Aorta (tissue), 5 donors: ENCODE results near the gene PIP4K2A. TPM values are rescaled to one million over a fixed set of nuclear protein-coding genes. Genes with fewer than 3 reads are reported as not detected.

Experiments used
- ATAC-seq: fragments of 200-7000 bp; cut with Tn5 transposase; one replicate; pipeline ENCODE4 v1.9.1; 2022; ENCODE audit warnings: moderate library complexity; ENCODE audit not compliant: low FRiP score
- DNase-seq, 2 donors: peaks; one replicate each; pipeline ENCODE4 v3.0.0-alpha.2; 2020
- H3K27ac ChIP-seq, 2 donors: one replicate each; pipeline ENCODE4 v1.5.1; 2013; ENCODE audit warnings: low read length in 2 of 2, mild to moderate bottlenecking in 2 of 2, moderate library complexity in 2 of 2, control low read depth in 1 of 2, inconsistent platforms in 1 of 2, low read depth in 1 of 2
- H3K27me3 ChIP-seq, 2 donors: one replicate each; pipeline ENCODE4 v1.6.1; 2013; ENCODE audit warnings: control low read depth in 1 of 2, low read length in 1 of 2, mild to moderate bottlenecking in 1 of 2, moderate library complexity in 1 of 2; ENCODE audit not compliant: insufficient read depth in 2 of 2, control insufficient read depth in 1 of 2
- H3K36me3 ChIP-seq, 2 donors: one replicate each; pipeline ENCODE4 v1.6.1; 2013; ENCODE audit warnings: control low read depth in 1 of 2, low read length in 1 of 2, mild to moderate bottlenecking in 1 of 2; ENCODE audit not compliant: insufficient read depth in 2 of 2, control insufficient read depth in 1 of 2
- H3K4me1 ChIP-seq, 2 donors: one replicate each; pipeline ENCODE4 v1.6.1; 2013; ENCODE audit warnings: low read length in 2 of 2, control low read depth in 1 of 2, mild to moderate bottlenecking in 1 of 2, moderate library complexity in 1 of 2; ENCODE audit not compliant: insufficient read depth in 2 of 2, control insufficient read depth in 1 of 2
- H3K4me3 ChIP-seq, 2 donors: one replicate each; pipeline ENCODE4 v1.5.1; 2013; ENCODE audit warnings: low read length in 2 of 2, control low read depth in 1 of 2, mild to moderate bottlenecking in 1 of 2
- H3K9me3 ChIP-seq: one replicate; pipeline ENCODE4 v1.6.1; 2013; ENCODE audit warnings: mild to moderate bottlenecking, low read length; ENCODE audit not compliant: control insufficient read depth
- WGBS, 2 donors: extraction: QIAGEN DNeasy Blood & Tissue Kit; methylation state at CpG; one replicate each; pipeline ENCODE4 v1.1.7; 2013; 5-methylcytosine and 5-hydroxymethylcytosine counted together
- intact Hi-C, 2 donors: fragments of 100-400 bp; cut with DNase I; formaldehyde crosslinking; loops; one replicate each; pipeline versions ENCODE4 v1.14.2 to v1.15.0; 2022
- polyA plus RNA-seq, 2 donors: library from polyadenylated mRNA; stranded (reverse); fragments of 200-250 nt; gene quantifications; one replicate each; pipeline ENCODE4 v1.2.3, GENCODE V29; 2013
- total RNA-seq, 2 donors: library from RNA; stranded (reverse); fragmentation: NEBNext Ultra II Directional; extraction: Animal tissue kit (Norgen Biotek cat#: 25700); gene quantifications; one replicate each; pipeline ENCODE4 v1.2.1, GENCODE V29; 2021
- donor health status: healthy with polysubstance abuse.
- donor health status: Bipolar disorder and iron deficiency.
- donor health status: DM: no; HTN: no; CAD: no.
- donor health status: DM: no; HTN: no; CAD: no.
- donor health status: DM: yes; HTN: yes; CAD: no.

The PIP4K2A gene
- total and polyA plus RNA-seq, 4 donors: 24.2 to 90.3 (median 53.6) TPM

DNA sequence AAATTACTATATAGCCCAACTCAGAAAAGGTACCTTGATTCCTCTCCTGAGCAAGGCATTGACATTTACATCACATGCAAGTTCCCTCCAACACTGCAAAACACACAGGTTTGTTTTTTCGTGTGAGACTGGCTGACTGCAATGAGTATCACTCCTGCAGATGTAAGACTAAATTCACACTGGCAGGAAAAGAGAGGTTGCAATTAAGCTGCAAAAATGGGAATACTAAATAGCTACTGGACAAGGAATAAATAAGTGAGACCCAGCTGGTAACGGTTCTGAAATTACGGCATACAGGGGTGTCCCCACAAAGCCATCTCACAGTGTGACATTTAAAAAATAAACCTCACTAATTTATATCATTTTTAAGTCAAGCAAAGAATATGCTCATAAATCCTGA lies 97.3 kb downstream of the PIP4K2A start:
- Histone ChIP-seq H3K27me3 (no peaks in the 10 kb centered on the region), H3K9me3 (no peaks in the 10 kb centered on the region)

DNA sequence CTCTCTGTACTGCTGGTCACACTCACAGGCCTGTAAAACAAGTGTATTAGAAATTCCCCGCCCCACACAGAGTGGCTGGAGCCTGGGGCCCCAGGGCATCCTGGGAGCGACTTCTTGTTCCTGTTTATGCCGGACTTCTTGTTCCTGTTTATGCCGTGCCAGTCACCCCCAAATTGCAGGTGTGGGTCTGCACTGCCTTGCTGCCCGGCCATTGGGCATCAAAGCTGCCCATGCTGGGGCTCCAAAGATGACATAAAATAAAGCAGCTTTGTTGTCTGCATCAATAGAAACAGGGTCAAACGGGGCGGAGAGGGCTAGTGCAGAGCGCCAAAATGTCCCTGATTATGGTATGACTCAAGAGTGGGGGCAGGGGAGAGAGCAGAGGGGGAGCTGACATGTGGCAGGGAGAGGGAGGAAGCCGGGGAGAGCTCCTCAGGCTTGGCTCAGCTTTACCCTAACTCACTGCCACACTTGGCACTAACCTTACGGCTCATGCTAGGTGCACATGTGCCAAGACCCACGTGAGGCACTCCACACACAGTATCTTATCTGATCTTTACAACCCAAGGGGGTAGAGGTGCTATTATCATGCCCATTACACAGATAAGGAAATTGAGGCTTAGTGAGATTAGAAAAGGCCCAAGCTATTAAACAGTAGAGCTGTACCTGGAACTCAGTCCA lies 98.4 kb downstream of the PIP4K2A start:
- no peak overlapping the region for H3K4me3 ChIP-seq
- H3K4me1 ChIP-seq: peaks cover 9% of the 10 kb centered on the region in 2 donors
- no peaks in the 10 kb centered on the region for H3K27me3 ChIP-seq
- peak in 1 of 2 donors; percentile 74 for DNase-seq
- no peaks in the 10 kb centered on the region for H3K36me3 ChIP-seq
- H3K9me3 ChIP-seq: no peaks in the 10 kb centered on the region
- no peak overlapping the region for H3K27ac ChIP-seq
- intact Hi-C loops: loop anchor here in 1 of 2 donors (10.0 kb wide), 1 partner anchor 159 kb away; no protein-coding TSS in a partner anchor
- WGBS, 2 donors: 56 to 57% methylated on average over 11 of the region's 11 CpGs
- no peak for ATAC-seq

More for the DNA sequence above, 97.3 kb downstream of the PIP4K2A start:
- Histone ChIP-seq H3K36me3 (no peaks in the 10 kb centered on the region), H3K27ac (no peak overlapping the region), H3K4me3 (no peak overlapping the region), H3K4me1 (peaks cover 9 to 16% of the 10 kb centered on the region in 2 donors)
- intact Hi-C loops: loop anchor here in 1 of 2 donors (10.0 kb wide), 1 partner anchor 158 kb away; no protein-coding TSS in a partner anchor
- no peak for ATAC-seq
- WGBS, 2 donors: 84 to 85% methylated on average over 3 of the region's 3 CpGs
- no peak for DNase-seq

DNA sequence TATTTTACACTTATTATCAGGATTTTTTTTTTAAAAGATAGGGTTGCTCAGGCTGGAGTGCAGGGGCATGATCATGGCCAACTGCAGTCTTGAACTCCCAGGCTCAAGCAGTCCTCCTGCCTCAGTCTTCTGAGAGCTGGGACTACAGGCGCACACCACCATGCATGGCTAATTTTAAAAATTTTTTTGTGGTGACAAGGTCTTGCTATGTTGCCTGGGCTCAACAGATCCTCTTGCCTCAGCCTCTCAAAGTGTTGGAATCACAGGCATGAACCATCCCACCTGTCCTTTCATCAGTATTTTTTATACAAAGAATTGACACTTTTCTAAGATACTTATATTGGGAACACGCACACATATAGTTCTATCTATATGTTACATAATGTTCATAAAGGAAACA lies 99.3 kb downstream of the PIP4K2A start:
- ATAC-seq: no peak
- Histone ChIP-seq H3K27ac (no peak overlapping the region), H3K27me3 (no peaks in the 10 kb centered on the region), H3K4me1 (peaks cover 3 to 6% of the 10 kb centered on the region in 2 donors), H3K9me3 (no peaks in the 10 kb centered on the region), H3K4me3 (no peak overlapping the region), H3K36me3 (no peaks in the 10 kb centered on the region)
- no peak for DNase-seq
- intact Hi-C loops: loop anchor here in 1 of 2 donors (10.0 kb wide), 1 partner anchor 160 kb away; no protein-coding TSS in a partner anchor
- WGBS, 2 donors: 96 to 100% methylated on average over 2 of the region's 2 CpGs

DNA sequence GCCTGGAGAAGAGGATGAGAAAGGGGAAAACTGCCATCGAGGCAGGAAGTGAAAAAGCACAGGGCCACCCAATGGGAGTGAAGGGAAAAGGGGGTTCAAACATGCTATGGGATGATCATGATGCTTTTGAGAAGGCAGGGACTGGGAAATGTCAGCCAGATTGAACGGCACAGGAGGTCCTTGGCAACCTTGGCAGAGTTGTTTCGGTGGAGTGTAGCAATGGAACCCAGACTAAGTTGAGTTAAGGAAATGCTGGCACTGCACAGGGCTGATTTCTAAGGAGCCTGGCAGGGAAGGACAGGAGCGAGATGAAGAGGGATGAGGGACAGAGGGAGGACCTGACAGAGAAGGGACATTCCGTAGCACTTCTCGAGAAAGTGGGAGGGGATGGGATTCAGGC lies 101.4 kb downstream of the PIP4K2A start:
- Histone ChIP-seq H3K27me3 (no peaks in the 10 kb centered on the region), H3K27ac (no peak overlapping the region), H3K36me3 (peaks cover 0 to under 1% of the 10 kb centered on the region in 2 donors), H3K4me1 (no peaks in the 10 kb centered on the region), H3K4me3 (no peak overlapping the region), H3K9me3 (no peaks in the 10 kb centered on the region)
- intact Hi-C loops: loop anchor here in 1 of 2 donors (10.0 kb wide), 1 partner anchor 162 kb away; no protein-coding TSS in a partner anchor
- DNase-seq (no peak), ATAC-seq (no peak)
- 87 to 95% methylated on average over 6 of the region's 6 CpGs for WGBS, 2 donors

DNA sequence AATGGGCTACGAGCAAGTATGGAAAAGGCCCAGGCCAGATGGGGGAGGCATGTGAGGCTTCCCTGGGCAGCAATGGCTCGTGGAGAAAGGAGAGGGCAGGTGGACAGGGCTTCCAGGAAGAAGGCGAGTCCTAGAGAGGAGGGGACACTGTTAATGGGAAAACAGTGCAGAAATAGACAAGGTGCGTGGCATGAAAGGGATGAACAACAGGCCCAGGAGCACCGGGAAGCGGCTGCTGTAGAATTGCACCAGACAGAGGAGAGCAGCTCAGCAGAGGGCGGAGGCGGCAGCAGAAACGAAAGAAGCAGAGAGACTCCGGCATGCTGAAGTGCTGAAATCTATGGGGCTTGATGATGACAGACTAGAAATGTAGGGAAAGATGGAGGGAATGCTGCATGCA lies 102.1 kb downstream of the PIP4K2A start:
- DNase-seq (no peak), ATAC-seq (no peak)
- WGBS, 2 donors: 84 to 92% methylated on average over 10 of the region's 10 CpGs
- Histone ChIP-seq H3K36me3 (peaks cover under 1 to 4% of the 10 kb centered on the region in 2 donors), H3K27me3 (no peaks in the 10 kb centered on the region), H3K27ac (no peak overlapping the region), H3K4me3 (no peak overlapping the region), H3K9me3 (no peaks in the 10 kb centered on the region), H3K4me1 (no peaks in the 10 kb centered on the region)
- intact Hi-C loops: loop anchor here in 1 of 2 donors (10.0 kb wide), 1 partner anchor 162 kb away; no protein-coding TSS in a partner anchor

DNA sequence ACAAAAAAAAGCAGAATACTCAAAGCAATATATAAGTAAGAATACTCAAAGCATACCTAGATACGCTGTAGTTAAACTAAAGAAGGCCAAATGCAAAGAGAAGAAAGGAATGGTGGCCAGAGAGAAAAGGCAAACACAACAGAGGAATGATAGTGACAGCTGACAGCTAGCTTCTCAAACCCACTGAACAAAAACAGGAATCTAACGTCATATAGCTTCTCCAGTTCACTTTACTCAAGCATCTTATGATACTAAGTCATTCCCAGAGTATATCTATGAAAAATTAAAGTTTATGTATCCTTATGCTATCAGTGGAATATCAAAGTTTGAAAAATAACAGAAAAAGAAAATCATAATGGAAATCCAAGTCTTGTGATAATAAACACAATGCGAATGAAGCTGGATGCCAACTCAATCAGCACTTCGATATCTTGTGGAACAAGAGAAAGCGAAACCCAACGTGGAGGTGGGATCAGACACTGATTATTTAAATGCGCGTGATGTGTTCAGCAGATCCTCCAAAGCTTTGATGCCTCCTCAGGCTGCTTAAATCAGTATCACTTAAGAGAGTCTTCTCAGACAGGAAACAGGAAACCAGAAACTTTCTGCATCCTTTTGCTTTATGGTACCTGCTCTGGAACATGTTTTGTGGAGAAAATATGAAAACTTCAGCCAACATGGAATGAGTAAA lies 102.8 kb downstream of the PIP4K2A start:
- H3K9me3 ChIP-seq: no peaks in the 10 kb centered on the region
- H3K27me3 ChIP-seq: no peaks in the 10 kb centered on the region
- intact Hi-C loops: loop anchor here in 1 of 2 donors (10.0 kb wide), 1 partner anchor 163 kb away; no protein-coding TSS in a partner anchor
- peaks cover 3 to 4% of the 10 kb centered on the region in 2 donors for H3K36me3 ChIP-seq
- DNase-seq (no peak), ATAC-seq (no peak)
- H3K27ac ChIP-seq: no peak overlapping the region
- H3K4me1 ChIP-seq: no peaks in the 10 kb centered on the region
- 89 to 90% methylated on average over 8 of the region's 8 CpGs for WGBS, 2 donors
- H3K4me3 ChIP-seq: no peak overlapping the region

DNA sequence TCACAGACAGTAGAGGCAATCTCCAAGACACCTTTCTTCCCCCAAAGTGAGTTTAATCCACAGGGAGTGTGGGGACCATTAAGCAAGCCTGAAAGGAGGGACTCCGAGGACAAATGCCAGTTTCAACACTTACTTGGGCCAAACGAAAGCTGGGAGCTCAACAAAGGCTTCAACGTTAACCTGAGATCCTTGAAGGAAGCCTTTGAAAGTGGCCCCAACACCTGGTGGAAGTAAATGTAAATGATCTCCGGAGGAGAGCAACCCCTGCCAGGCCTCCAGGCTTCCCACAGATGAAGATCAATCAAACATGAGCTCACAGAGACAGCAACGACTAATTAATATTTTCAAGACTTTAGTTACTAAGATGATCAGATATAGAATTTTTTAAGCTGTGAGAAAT lies 103.8 kb downstream of the PIP4K2A start:
- intact Hi-C loops: loop anchor here in 1 of 2 donors (10.0 kb wide), 1 partner anchor 164 kb away; no protein-coding TSS in a partner anchor
- Histone ChIP-seq H3K36me3 (peaks cover 3 to 4% of the 10 kb centered on the region in 2 donors), H3K4me1 (no peaks in the 10 kb centered on the region), H3K27me3 (no peaks in the 10 kb centered on the region), H3K9me3 (no peaks in the 10 kb centered on the region), H3K4me3 (no peak overlapping the region), H3K27ac (no peak overlapping the region)
- no peak for DNase-seq
- no peak for ATAC-seq
- WGBS, 2 donors: 63 to 69% methylated on average over 5 of the region's 5 CpGs

DNA sequence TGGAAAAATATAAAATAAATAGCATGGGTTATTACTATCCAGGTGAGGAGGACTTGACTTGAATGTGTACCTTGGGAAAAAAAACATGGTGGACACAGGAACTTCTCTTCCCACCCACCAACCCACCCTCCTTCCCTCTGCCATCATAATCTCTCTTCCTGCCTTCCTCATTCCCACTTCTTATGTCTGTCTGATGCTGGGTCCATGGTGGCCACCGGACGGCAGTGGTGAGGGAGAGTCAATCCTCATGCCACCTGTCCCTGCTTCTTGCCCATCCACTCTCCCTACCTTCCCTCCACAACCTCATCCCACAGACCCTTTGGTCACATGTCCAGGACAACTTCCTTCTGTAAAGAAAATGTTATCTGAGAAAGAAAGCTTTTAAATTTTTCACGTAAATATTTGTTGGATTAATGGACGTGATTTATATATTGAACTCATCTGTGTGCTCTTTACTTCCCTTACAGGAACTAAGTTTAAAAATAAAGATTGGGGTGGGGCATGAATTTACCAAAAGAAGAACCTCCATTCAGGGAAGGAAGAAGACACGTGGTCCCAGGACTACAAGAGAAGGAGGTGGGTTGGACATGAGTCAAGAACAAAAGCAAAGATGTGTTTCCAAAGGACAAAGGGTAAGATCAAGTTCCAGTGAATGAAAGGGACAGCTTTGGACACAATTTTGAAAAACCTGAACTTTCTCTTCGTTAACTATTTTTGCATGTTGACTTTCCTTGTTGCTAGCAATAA lies 104.5 kb downstream of the PIP4K2A start:
- no peak for DNase-seq
- H3K4me1 ChIP-seq: no peaks in the 10 kb centered on the region
- H3K27ac ChIP-seq: no peak overlapping the region
- intact Hi-C loops: loop anchor here in 1 of 2 donors (10.0 kb wide), 1 partner anchor 165 kb away; no protein-coding TSS in a partner anchor
- H3K4me3 ChIP-seq: no peak overlapping the region
- H3K9me3 ChIP-seq: no peaks in the 10 kb centered on the region
- ATAC-seq: no peak
- 69 to 87% methylated on average over 6 of the region's 6 CpGs for WGBS, 2 donors
- no peaks in the 10 kb centered on the region for H3K27me3 ChIP-seq
- peaks cover 3 to 4% of the 10 kb centered on the region in 2 donors for H3K36me3 ChIP-seq
